ENCODE data around the gene PRPF8.

DNA sequence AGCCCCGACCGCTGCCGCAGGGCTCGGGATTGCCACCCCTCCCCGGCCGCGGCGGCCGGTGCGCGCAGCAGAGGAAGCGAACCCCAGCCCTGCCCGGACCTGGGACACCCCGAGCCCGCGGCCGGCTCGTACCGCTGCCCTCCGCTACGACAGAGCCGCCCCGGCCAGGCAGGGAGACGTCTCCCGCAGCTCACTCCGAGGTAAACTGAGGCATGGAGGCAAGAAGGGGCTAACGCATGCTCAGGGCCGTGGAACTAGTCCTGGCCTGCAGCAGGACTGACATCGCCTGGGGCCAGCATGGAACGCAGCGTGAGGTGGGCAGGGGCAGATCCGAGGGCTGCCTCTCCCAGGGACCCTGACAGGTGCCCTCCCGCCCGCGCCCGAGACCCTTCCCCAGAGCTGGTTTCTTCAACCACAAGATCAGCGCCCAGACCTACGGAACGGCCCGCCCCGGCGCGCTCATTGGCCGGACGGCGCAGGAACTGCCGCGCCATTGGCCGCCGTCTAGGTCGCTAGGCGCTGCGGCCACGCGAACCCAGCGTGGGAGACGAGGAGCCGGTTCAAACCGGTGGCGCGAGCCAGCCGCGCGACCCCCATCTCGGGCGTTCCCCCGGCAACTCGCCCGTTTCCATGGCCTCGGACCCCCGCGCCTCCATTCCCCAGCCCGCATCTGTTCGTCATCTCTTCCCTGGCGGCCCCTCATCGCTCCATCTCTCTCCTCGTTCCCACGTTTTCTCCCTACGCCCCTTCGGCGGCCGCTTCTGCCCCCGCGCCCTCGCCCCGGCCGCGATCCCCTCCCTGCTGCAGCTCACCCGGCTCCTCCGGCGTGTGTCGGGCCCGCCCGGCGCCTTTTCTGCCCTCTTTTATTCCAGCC lies 56.4 kb downstream of the PRPF8 start, which contains the start of gene SLC43A2:
- TF ChIP-seq, protein P1, sequence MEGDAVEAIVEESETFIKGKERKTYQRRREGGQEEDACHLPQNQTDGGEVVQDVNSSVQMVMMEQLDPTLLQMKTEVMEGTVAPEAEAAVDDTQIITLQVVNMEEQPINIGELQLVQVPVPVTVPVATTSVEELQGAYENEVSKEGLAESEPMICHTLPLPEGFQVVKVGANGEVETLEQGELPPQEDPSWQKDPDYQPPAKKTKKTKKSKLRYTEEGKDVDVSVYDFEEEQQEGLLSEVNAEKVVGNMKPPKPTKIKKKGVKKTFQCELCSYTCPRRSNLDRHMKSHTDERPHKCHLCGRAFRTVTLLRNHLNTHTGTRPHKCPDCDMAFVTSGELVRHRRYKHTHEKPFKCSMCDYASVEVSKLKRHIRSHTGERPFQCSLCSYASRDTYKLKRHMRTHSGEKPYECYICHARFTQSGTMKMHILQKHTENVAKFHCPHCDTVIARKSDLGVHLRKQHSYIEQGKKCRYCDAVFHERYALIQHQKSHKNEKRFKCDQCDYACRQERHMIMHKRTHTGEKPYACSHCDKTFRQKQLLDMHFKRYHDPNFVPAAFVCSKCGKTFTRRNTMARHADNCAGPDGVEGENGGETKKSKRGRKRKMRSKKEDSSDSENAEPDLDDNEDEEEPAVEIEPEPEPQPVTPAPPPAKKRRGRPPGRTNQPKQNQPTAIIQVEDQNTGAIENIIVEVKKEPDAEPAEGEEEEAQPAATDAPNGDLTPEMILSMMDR (IDR thresholded peaks at IDR 0.05) = no peak
- TF ChIP-seq POLR2AphosphoS5 (IDR thresholded peaks at IDR 0.05; ENCODE audit: low read depth, low read length) (no peak), SIN3A (IDR thresholded peaks at IDR 0.05; ENCODE audit: borderline replicate concordance, low read depth, low read length) (no peak), RAD21 (IDR thresholded peaks at IDR 0.05; ENCODE audit: low read length) (no peak), EP300 (IDR thresholded peaks at IDR 0.05; ENCODE audit: borderline replicate concordance in 1 of 2, low read depth in 1 of 2, low read length in 1 of 2) (no peak), TAF1 (IDR thresholded peaks at IDR 0.05; ENCODE audit: borderline replicate concordance, low read depth, low read length) (no peak), TCF12 (IDR thresholded peaks at IDR 0.05) (no peak)
